Kidney tubule cell (primary cell): ENCODE results near the gene TEX44.
A peak's percentile ranks its signal among the peaks of the same experiment; 100 is the strongest.
"Not testable (repeated sequence)": the region's sequence is repeated elsewhere in the genome, so short reads cannot be mapped to it uniquely, and the experiment has no call there.

Experiments used
- DNase-seq: peaks from one replicate; pipeline ENCODE4 v3.0.0-alpha.2; 2018; ENCODE audit warnings: low spot score

The TEX44 gene

GRCh38 chr2:231592636-231593145, at the start of gene TEX44:
TSS of gene TEX44 (plus strand) at chr2:231592864. CDS start at chr2:231592952, 88 bp downstream.
- DNase-seq = no peak

GRCh38 chr2:231545105-231545902, 47.4 kb upstream of the TEX44 start:
- DNase-seq = peak; percentile 35

- no peak for DNase-seq
Measured at GRCh38 chr2:231546014-231546715, 46.5 kb upstream of the TEX44 start.

GRCh38 chr2:231547315-231548110, 45.2 kb upstream of the TEX44 start:
- DNase-seq = no peak

- no peak for DNase-seq
Measured at GRCh38 chr2:231548752-231549151, 43.9 kb upstream of the TEX44 start.

GRCh38 chr2:231549446-231550239, 43.0 kb upstream of the TEX44 start:
- no peak for DNase-seq

GRCh38 chr2:231552752-231553151, 39.9 kb upstream of the TEX44 start:
- no peak for DNase-seq

- DNase-seq = no peak
Measured at GRCh38 chr2:231554327-231554726, 38.3 kb upstream of the TEX44 start.

- no peak for DNase-seq
Measured at GRCh38 chr2:231554748-231555545, 37.7 kb upstream of the TEX44 start.

GRCh38 chr2:231556496-231556895, 36.2 kb upstream of the TEX44 start:
- DNase-seq = not testable (repeated sequence)

- no peak for DNase-seq
Measured at GRCh38 chr2:231556981-231557380, 35.7 kb upstream of the TEX44 start.

GRCh38 chr2:231557571-231558217, 35.0 kb upstream of the TEX44 start:
- DNase-seq = peak; percentile 73

GRCh38 chr2:231563378-231563961, 29.2 kb upstream of the TEX44 start:
- peak; percentile 50 for DNase-seq

- DNase-seq = no peak
Measured at GRCh38 chr2:231565887-231566594, 26.6 kb upstream of the TEX44 start.

- no peak for DNase-seq
Measured at GRCh38 chr2:231567159-231567558, 25.5 kb upstream of the TEX44 start.

GRCh38 chr2:231568098-231568784, 24.4 kb upstream of the TEX44 start:
- no peak for DNase-seq

GRCh38 chr2:231568785-231569435, 23.8 kb upstream of the TEX44 start:
- no peak for DNase-seq

GRCh38 chr2:231570915-231571314, 21.7 kb upstream of the TEX44 start:
- DNase-seq = not testable (repeated sequence)
